Lower leg skin (tissue), 3 donors: ENCODE data around the gene TADA2A.
"Not testable (repeated sequence)": the region's sequence is repeated elsewhere in the genome, so short reads cannot be mapped to it uniquely, and the experiment has no call there.

Source experiments
- POLR2A ChIP-seq, 2 donors: fragments of 450-650 bp; IDR thresholded peaks; one replicate each; pipeline ENCODE4 v1.6.1; 2016 to 2017; ENCODE audit warnings: antibody characterized with exemption in 2 of 2, mild to moderate bottlenecking in 1 of 2, moderate library complexity in 1 of 2
- TF ChIP-seq, protein P1 (sequence below), 3 donors: fragments of 450-650 bp; IDR thresholded peaks; one replicate each; pipeline ENCODE4 v1.5.1; 2016; ENCODE audit warnings: antibody characterized with exemption in 3 of 3, mild to moderate bottlenecking in 3 of 3, moderate library complexity in 2 of 3

DNA sequence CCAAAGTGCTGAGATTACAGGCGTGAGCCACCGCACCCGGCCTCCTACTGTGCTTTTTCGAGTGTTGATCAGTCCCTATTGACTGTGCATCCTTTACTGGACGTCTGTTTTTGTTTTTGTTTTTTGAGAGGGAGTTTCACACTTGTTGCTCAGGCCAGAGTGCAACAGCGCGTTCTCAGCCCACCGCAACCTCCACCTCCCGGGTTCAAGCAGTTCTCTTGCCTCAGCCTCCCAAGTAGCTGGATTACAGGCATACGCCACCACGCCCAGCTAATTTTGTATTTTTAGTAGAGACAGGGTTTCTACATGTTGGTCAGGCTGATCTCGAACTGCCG, 1.4 kb downstream of the TADA2A start:
- TF ChIP-seq, protein P1, sequence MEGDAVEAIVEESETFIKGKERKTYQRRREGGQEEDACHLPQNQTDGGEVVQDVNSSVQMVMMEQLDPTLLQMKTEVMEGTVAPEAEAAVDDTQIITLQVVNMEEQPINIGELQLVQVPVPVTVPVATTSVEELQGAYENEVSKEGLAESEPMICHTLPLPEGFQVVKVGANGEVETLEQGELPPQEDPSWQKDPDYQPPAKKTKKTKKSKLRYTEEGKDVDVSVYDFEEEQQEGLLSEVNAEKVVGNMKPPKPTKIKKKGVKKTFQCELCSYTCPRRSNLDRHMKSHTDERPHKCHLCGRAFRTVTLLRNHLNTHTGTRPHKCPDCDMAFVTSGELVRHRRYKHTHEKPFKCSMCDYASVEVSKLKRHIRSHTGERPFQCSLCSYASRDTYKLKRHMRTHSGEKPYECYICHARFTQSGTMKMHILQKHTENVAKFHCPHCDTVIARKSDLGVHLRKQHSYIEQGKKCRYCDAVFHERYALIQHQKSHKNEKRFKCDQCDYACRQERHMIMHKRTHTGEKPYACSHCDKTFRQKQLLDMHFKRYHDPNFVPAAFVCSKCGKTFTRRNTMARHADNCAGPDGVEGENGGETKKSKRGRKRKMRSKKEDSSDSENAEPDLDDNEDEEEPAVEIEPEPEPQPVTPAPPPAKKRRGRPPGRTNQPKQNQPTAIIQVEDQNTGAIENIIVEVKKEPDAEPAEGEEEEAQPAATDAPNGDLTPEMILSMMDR (IDR thresholded peaks at IDR 0.05), result not testable (repeated sequence)
- not testable (repeated sequence) for TF ChIP-seq POLR2A (IDR thresholded peaks at IDR 0.05)
